Endothelial cell of umbilical vein (primary cell): ENCODE measurements around the gene RNU1-1. TPM values are rescaled to one million over a fixed set of nuclear protein-coding genes. Genes with fewer than 3 reads are reported as not detected.
"Not testable (repeated sequence)": the region's sequence is repeated elsewhere in the genome, so short reads cannot be mapped to it uniquely, and the experiment has no call there.

ENCODE experiments used
- BruUV-seq: library from RNA; stranded (reverse); fragments of 400-500 nt; replicated peaks from 2 replicates; lab custom pipeline; 2021; lab: Mats Ljungman, UMichigan
- CTCF ChIA-PET: fragments of 300-600, 350-600 bp; sonication (Branson Sonifier 250); formaldehyde crosslinking; loops from one replicate; lab custom pipeline; 2021; ENCODE audit warnings: antibody characterized with exemption, inconsistent platforms; lab: Charles Lee
- POLR2A ChIA-PET: fragments of 300-600, 350-600 bp; sonication (Branson Sonifier 250); formaldehyde crosslinking; loops from one replicate; lab custom pipeline; 2021; ENCODE audit warnings: antibody characterized with exemption, inconsistent platforms; lab: Charles Lee
- DNase-seq: peaks from one replicate; pipeline ENCODE4 v3.0.0-alpha.2; 2011; ENCODE audit warnings: low read depth, low spot score
- FAIRE-seq: peaks from 2 replicates; lab custom pipeline; 2011; peaks lifted over from hg19 to GRCh38; lab: Jason Lieb, UNC
- H2AFZ ChIP-seq: 2 replicates; pipeline ENCODE4 v1.6.0; 2012; ENCODE audit warnings: low read depth, low read length, control low read depth, inconsistent platforms
- H3K27ac ChIP-seq: 2 replicates; pipeline ENCODE4 v1.5.1; 2011; ENCODE audit warnings: low read depth, mild to moderate bottlenecking, control low read depth, low read length, moderate library complexity; ENCODE audit not compliant: insufficient read depth
- H3K27me3 ChIP-seq, 2 experiments: 2 replicates each; pipeline versions ENCODE4 v1.6.0 to v1.6.1; 2011; ENCODE audit warnings: low read length in 2 of 2, mixed read lengths in 1 of 2; ENCODE audit not compliant: control insufficient read depth in 2 of 2, insufficient read depth in 2 of 2
- H3K36me3 ChIP-seq, 2 experiments: 2 replicates in 1 of 2; 3 replicates in 1 of 2; pipeline ENCODE4 v1.5.1; 2011; ENCODE audit warnings: low read length in 2 of 2, mild to moderate bottlenecking in 1 of 2, moderate library complexity in 1 of 2; ENCODE audit not compliant: control insufficient read depth in 2 of 2, insufficient read depth in 2 of 2; ENCODE audit errors: extremely low read depth in 1 of 2
- H3K4me1 ChIP-seq: 3 replicates; pipeline ENCODE4 v1.5.1; 2011; ENCODE audit warnings: mild to moderate bottlenecking, low read length; ENCODE audit not compliant: control insufficient read depth, insufficient read depth; ENCODE audit errors: extremely low read depth
- H3K4me2 ChIP-seq: 2 replicates; pipeline ENCODE4 v1.6.1; 2011; ENCODE audit warnings: low read length, control low read depth, mixed read lengths; ENCODE audit not compliant: insufficient read depth
- H3K4me3 ChIP-seq, 3 experiments: fragments of 200-600 bp in 1 of 3; sonication (generic), shearing (Covaris generic) in 1 of 3; replicated peaks in 1 of 3; 2 replicates each; pipeline ENCODE4 v1.5.1; 2011 to 2016; ENCODE audit warnings: control low read depth in 3 of 3, low read length in 3 of 3, mild to moderate bottlenecking in 2 of 3, inconsistent platforms in 1 of 3, low read depth in 1 of 3, moderate library complexity in 1 of 3; ENCODE audit not compliant: insufficient read depth in 1 of 3
- H3K79me2 ChIP-seq: 2 replicates; pipeline ENCODE4 v1.6.0; 2012; ENCODE audit warnings: low read length, inconsistent platforms; ENCODE audit not compliant: control insufficient read depth, insufficient read depth
- H3K9ac ChIP-seq: replicated peaks from 2 replicates; pipeline ENCODE3; 2011; ENCODE audit warnings: low read length, control low read depth; ENCODE audit not compliant: insufficient read depth; ENCODE audit errors: extremely low read depth
- H3K9me1 ChIP-seq: replicated peaks from 3 replicates; pipeline ENCODE4 v1.6.0; 2011; ENCODE audit warnings: mild to moderate bottlenecking, low read length; ENCODE audit not compliant: control insufficient read depth, insufficient read depth; ENCODE audit errors: extremely low read depth
- H3K9me3 ChIP-seq: replicated peaks from 2 replicates; pipeline ENCODE4 v1.5.1; 2012; ENCODE audit warnings: low read length, inconsistent platforms; ENCODE audit not compliant: control insufficient read depth, insufficient read depth
- H4K20me1 ChIP-seq: replicated peaks from 2 replicates; pipeline ENCODE3; 2011; ENCODE audit warnings: mild to moderate bottlenecking, low read length; ENCODE audit not compliant: control insufficient read depth, insufficient read depth; ENCODE audit errors: extremely low read depth
- EZH2 ChIP-seq: IDR thresholded peaks from 2 replicates; pipeline ENCODE4 v1.6.1; 2012; ENCODE audit warnings: borderline replicate concordance, low read depth, mild to moderate bottlenecking, moderate library complexity, low read length, inconsistent platforms; ENCODE audit not compliant: severe bottlenecking
- FOS ChIP-seq: IDR thresholded peaks from 2 replicates; pipeline ENCODE4 v1.6.1; 2011; ENCODE audit warnings: mild to moderate bottlenecking, low read length, moderate library complexity, borderline replicate concordance; ENCODE audit not compliant: insufficient read depth
- GATA2 ChIP-seq: IDR thresholded peaks from 2 replicates; pipeline ENCODE4 v1.7.0; 2011; ENCODE audit warnings: low read depth, mild to moderate bottlenecking, moderate library complexity, mixed read lengths, low read length; ENCODE audit not compliant: insufficient read length, insufficient read depth
- MYC ChIP-seq: IDR thresholded peaks from one replicate; pipeline ENCODE4 v1.6.1; 2011; ENCODE audit warnings: mild to moderate bottlenecking, low read depth, low read length
- dilution Hi-C: fragments of 300-500 bp; cut with MboI; formaldehyde crosslinking; loops from one replicate; pipeline ENCODE4 v1.15.0; 2019; ENCODE audit warnings: low sequenced_read_pairs; ENCODE audit not compliant: extremely low pct_ligation_motif_present
- intact Hi-C: fragments of 100-400 bp; cut with micrococcal nuclease; formaldehyde crosslinking; loops from one replicate; pipeline ENCODE4 v1.10.0; 2022
- polyA plus RNA-seq, 4 experiments: library from polyadenylated mRNA; depleted of rRNA in 3 of 4; stranded (reverse) in 3 of 4; unstranded in 1 of 4; fragments of >200 nt; gene quantifications; 2 replicates each; pipeline versions ENCODE4 v1.2.1 to v1.2.3, GENCODE V29; 2011 to 2012; ENCODE audit warnings: missing spikeins in 1 of 4
- total RNA-seq: library from RNA; stranded (reverse); gene quantifications from 2 replicates; pipeline ENCODE4 v1.2.3, GENCODE V29; 2021

The RNU1-1 gene
- total and polyA plus RNA-seq, 2 donors (not counting 3 experiments of a cell fraction or from before 2014, with no cell fraction given): 206 to 1,319 TPM

DNA sequence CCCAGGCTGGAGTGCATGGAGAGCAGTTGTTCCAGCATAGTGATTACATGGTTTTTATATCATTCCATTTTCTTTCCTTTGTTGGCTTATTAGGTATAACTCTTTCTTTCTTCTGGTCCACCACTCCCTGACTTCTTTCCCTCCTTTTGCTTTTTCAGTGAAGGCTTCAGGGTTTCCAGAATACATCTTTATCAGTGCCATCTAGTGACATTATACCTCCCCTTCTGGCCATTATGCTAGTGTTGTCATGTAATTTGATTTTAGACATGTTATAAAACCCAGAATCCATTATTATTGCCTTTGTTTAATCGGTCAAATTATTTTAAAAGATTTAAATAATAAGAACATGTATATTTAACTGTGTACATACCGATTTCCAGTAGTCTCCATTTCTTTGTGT, 10.6 kb downstream of the RNU1-1 start:
- H3K9me3 ChIP-seq: no peaks in the 10 kb centered on the region
- H4K20me1 ChIP-seq: no peaks in the 10 kb centered on the region
- DNase-seq: no peak
- H3K9me1 ChIP-seq: no peaks in the 10 kb centered on the region
- POLR2A ChIA-PET: no interaction called here
- H2AFZ ChIP-seq: no peak overlapping the region
- H3K4me1 ChIP-seq: no peaks in the 10 kb centered on the region
- FAIRE-seq: no peak
- dilution Hi-C loops (no loop called here), intact Hi-C loops (no loop called here)
- no peak overlapping the region for H3K9ac ChIP-seq
- H3K79me2 ChIP-seq: no peaks in the 10 kb centered on the region
- H3K36me3 ChIP-seq: no peaks in the 10 kb centered on the region
- CTCF ChIA-PET: no interaction called here
- no peak overlapping the region for H3K4me3 ChIP-seq
- no TSS peak for BruUV-seq
- TF ChIP-seq MYC: no peak
- TF ChIP-seq GATA2: no peak
- TF ChIP-seq FOS: no peak
- TF ChIP-seq EZH2: no peak
- no peak overlapping the region for H3K27ac ChIP-seq
- no peaks in the 10 kb centered on the region for H3K27me3 ChIP-seq
- H3K4me2 ChIP-seq: no peak overlapping the region

DNA sequence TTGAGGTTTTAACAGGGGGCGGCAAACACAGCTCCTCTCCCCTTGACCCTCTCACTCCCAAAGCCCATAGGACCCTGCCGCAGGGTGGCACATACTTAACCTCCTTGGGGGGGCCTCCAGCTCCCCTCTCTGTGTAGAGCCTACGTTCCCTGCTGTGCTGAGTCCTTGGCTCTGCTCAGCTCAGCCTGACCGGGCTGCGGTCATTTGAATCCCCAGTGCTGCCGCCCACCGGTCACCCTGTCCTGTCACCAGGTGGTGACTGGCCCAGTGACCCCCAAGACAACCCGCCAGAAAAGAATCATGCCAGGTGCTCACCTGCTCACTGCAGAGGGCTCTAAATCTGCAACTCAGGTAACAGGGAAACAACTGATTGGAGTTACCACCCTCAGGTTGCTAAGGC, 12.6 kb downstream of the RNU1-1 start:
- H3K4me1 ChIP-seq, H3K9me3 ChIP-seq, H3K27ac ChIP-seq, H3K27me3 ChIP-seq, H3K79me2 ChIP-seq, DNase-seq, H3K9ac ChIP-seq, H4K20me1 ChIP-seq, H3K9me1 ChIP-seq, H3K4me3 ChIP-seq, H3K4me2 ChIP-seq, BruUV-seq, POLR2A ChIA-PET, FAIRE-seq, H2AFZ ChIP-seq, CTCF ChIA-PET, H3K36me3 ChIP-seq, dilution Hi-C loops, intact Hi-C loops: not testable (repeated sequence)

DNA sequence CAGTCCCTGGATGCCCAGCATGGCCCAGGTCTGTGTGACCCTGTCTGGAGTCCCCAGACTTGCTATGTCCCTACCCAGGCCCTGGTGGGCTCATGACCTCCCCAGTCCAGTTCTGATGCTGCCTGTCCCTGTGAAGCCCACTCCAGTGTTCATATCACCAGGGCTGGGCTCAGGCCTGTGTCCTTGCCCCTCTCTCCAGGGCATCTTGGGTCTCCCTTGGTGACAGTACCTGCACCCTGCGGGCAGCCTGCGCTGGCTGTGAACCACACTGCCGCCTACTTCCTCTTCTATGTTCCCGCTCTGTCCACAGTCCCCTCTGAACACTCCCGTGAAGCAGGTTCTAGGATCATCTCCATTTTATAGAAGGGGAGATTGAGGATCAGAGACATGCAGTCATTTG, 13.1 kb downstream of the RNU1-1 start:
- dilution Hi-C loops, H3K9me3 ChIP-seq, H3K4me3 ChIP-seq, intact Hi-C loops, H3K4me1 ChIP-seq, H3K36me3 ChIP-seq, H4K20me1 ChIP-seq, H3K79me2 ChIP-seq, CTCF ChIA-PET, BruUV-seq, H3K4me2 ChIP-seq, H3K9ac ChIP-seq, H3K27me3 ChIP-seq, H3K27ac ChIP-seq, POLR2A ChIA-PET, DNase-seq, H2AFZ ChIP-seq, H3K9me1 ChIP-seq: not testable (repeated sequence)
- peak; percentile 4 for FAIRE-seq

DNA sequence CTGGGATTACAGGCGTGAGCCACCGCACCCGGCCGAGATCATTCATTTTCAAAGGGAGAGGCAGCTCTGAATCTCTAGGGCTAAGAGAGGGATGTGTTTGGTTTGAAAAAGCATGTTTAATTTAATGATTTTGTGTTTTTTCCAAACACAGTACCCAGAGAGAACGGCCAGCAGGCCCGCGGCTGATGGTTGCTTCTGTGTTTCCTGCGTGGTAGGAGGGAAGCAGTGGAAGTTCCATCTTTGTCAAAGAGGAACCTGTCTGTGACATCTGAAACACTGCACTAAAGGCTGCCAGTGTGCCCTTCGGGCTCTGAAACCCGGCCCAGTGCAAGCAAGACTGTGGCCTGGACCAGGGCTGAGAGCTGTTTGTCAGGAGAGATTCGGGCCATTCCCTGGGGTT, 13.6 kb downstream of the RNU1-1 start:
- H3K9me3 ChIP-seq, H2AFZ ChIP-seq, H3K4me3 ChIP-seq, H3K27ac ChIP-seq, CTCF ChIA-PET, H3K27me3 ChIP-seq, H3K9me1 ChIP-seq, H3K9ac ChIP-seq, H3K4me1 ChIP-seq, H4K20me1 ChIP-seq, dilution Hi-C loops, H3K4me2 ChIP-seq, H3K79me2 ChIP-seq, BruUV-seq, intact Hi-C loops, POLR2A ChIA-PET, H3K36me3 ChIP-seq, DNase-seq, FAIRE-seq: not testable (repeated sequence)
